Measurements from ENCODE around the gene FCRL5. TPM values are rescaled to one million over a fixed set of nuclear protein-coding genes. Genes with fewer than 3 reads are reported as not detected.

FCRL5 gene
- total and polyA plus RNA-seq, 2 donors from 2014 or later = 10.3 TPM; not detected in 1

DNA sequence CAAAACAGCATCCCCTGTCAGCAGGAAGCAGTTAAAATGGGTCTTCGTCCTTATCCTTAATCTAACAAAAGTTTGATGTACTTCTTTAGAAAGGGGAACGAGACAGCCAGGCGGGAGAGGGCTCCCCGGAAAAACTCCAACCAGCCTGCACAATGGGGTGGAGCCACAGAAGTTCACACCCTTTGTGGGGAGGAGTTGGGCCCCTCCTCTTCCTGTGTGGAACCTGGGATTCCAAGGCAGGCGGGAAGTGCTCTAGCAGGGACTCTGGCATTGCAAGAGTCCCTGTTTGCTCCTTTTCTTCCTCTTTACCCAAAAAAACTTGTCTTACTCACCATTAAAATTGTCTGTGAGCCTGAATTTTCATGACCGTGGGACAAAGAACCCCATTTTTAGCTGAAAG lies 47.7 kb downstream of the FCRL5 start:
- H3K36me3 ChIP-seq (ENCODE audit: control insufficient read depth in 2 of 3, insufficient read depth in 3 of 3, low read length in 3 of 3) = no peaks in the 10 kb centered on the region
- no peak for DNase-seq
- intact Hi-C loops (cut with DNase I) = no loop called here
- H3K27ac ChIP-seq (ENCODE audit: low read depth in 2 of 2, low read length in 2 of 2) = no peak overlapping the region
- TF ChIP-seq, protein P1, sequence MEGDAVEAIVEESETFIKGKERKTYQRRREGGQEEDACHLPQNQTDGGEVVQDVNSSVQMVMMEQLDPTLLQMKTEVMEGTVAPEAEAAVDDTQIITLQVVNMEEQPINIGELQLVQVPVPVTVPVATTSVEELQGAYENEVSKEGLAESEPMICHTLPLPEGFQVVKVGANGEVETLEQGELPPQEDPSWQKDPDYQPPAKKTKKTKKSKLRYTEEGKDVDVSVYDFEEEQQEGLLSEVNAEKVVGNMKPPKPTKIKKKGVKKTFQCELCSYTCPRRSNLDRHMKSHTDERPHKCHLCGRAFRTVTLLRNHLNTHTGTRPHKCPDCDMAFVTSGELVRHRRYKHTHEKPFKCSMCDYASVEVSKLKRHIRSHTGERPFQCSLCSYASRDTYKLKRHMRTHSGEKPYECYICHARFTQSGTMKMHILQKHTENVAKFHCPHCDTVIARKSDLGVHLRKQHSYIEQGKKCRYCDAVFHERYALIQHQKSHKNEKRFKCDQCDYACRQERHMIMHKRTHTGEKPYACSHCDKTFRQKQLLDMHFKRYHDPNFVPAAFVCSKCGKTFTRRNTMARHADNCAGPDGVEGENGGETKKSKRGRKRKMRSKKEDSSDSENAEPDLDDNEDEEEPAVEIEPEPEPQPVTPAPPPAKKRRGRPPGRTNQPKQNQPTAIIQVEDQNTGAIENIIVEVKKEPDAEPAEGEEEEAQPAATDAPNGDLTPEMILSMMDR (IDR thresholded peaks at IDR 0.05; ENCODE audit: borderline replicate concordance, extremely low read depth, insufficient read depth) = no peak
- no peaks in the 10 kb centered on the region for H3K4me1 ChIP-seq (ENCODE audit: control insufficient read depth in 2 of 3, insufficient read depth in 2 of 3, low read depth in 1 of 3, low read length in 3 of 3)
- FAIRE-seq = no peak
- H3K27me3 ChIP-seq (ENCODE audit: control insufficient read depth, insufficient read depth, low read length) = no peaks in the 10 kb centered on the region
- H3K9ac ChIP-seq (ENCODE audit: low read length in 3 of 3) = no peak overlapping the region
- no peaks in the 10 kb centered on the region for H3K9me3 ChIP-seq (ENCODE audit: control insufficient read depth in 2 of 3, insufficient read depth in 1 of 3, low read length in 3 of 3)
- H3K4me3 ChIP-seq (ENCODE audit: low read length in 3 of 3) = no peak overlapping the region

DNA sequence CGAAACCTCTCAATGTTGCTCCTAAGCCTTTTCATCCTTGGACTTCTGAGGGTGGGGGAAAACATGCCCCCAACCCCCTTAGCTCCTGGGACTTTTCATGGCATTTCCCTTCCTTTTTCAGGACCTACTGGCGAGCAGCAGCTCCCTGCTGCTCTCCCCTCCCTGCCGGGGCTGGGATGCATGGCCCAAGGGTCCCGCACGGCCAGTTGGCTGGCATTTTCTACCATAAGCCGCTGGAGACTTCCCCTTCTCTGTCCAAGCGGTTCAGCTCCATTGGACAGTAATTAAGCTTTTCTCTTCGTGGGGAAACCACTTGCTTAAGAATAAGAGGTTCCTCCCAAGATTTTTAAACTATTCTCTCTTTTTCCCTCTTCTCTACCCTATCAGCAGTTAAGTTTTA lies 52.8 kb downstream of the FCRL5 start:
- intact Hi-C loops (cut with DNase I) = no loop called here
- no peak overlapping the region for H3K9ac ChIP-seq (ENCODE audit: low read length in 3 of 3)

DNA sequence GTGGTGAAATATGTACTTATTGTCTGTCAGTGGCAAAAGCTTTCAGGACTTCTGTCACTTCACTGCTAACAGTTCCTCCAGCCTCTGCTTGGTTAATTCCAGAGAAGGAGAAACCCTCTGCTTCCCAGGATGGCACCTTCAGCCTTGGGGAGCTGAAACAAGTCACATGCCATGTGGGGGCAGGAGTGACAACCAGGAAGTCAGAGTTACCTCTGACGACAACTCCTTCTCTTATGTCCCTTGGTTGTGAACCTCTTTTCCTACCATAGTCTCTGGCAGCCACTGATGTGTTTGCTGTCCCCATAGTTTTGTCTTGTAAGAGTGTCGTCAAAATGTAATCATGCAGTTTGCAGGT lies 53.6 kb downstream of the FCRL5 start:
- Histone ChIP-seq H3K36me3 (ENCODE audit: control insufficient read depth in 2 of 3, insufficient read depth in 3 of 3, low read length in 3 of 3) (no peaks in the 10 kb centered on the region), H3K9ac (ENCODE audit: low read length in 3 of 3) (no peak overlapping the region), H3K9me3 (ENCODE audit: control insufficient read depth in 2 of 3, insufficient read depth in 1 of 3, low read length in 3 of 3) (no peaks in the 10 kb centered on the region), H3K4me3 (ENCODE audit: low read length in 3 of 3) (no peak overlapping the region), H3K27me3 (ENCODE audit: control insufficient read depth, insufficient read depth, low read length) (no peaks in the 10 kb centered on the region), H3K27ac (ENCODE audit: low read depth in 2 of 2, low read length in 2 of 2) (no peak overlapping the region), H3K4me1 (ENCODE audit: control insufficient read depth in 2 of 3, insufficient read depth in 2 of 3, low read depth in 1 of 3, low read length in 3 of 3) (no peaks in the 10 kb centered on the region)
- FAIRE-seq (no peak), DNase-seq (no peak)
- intact Hi-C loops (cut with DNase I) = no loop called here
- TF ChIP-seq, protein P1 (IDR thresholded peaks at IDR 0.05; ENCODE audit: borderline replicate concordance, extremely low read depth, insufficient read depth) = no peak

More for the DNA sequence above, 52.8 kb downstream of the FCRL5 start:
- peak in 3 of 5 donors; percentile 43 to 70 (median 64) for DNase-seq
- H3K27ac ChIP-seq (ENCODE audit: low read depth in 2 of 2, low read length in 2 of 2) = no peak overlapping the region
- no peak overlapping the region for H3K4me3 ChIP-seq (ENCODE audit: low read length in 3 of 3)
- no peaks in the 10 kb centered on the region for H3K36me3 ChIP-seq (ENCODE audit: control insufficient read depth in 2 of 3, insufficient read depth in 3 of 3, low read length in 3 of 3)
- H3K27me3 ChIP-seq (ENCODE audit: control insufficient read depth, insufficient read depth, low read length) = no peaks in the 10 kb centered on the region
- TF ChIP-seq, protein P1 (IDR thresholded peaks at IDR 0.05; ENCODE audit: borderline replicate concordance, extremely low read depth, insufficient read depth) = no peak
- H3K9me3 ChIP-seq (ENCODE audit: control insufficient read depth in 2 of 3, insufficient read depth in 1 of 3, low read length in 3 of 3) = no peaks in the 10 kb centered on the region
- no peak for FAIRE-seq
- no peaks in the 10 kb centered on the region for H3K4me1 ChIP-seq (ENCODE audit: control insufficient read depth in 2 of 3, insufficient read depth in 2 of 3, low read depth in 1 of 3, low read length in 3 of 3)
